ENCODE data around the gene ACBD4.

The ACBD4 gene

DNA sequence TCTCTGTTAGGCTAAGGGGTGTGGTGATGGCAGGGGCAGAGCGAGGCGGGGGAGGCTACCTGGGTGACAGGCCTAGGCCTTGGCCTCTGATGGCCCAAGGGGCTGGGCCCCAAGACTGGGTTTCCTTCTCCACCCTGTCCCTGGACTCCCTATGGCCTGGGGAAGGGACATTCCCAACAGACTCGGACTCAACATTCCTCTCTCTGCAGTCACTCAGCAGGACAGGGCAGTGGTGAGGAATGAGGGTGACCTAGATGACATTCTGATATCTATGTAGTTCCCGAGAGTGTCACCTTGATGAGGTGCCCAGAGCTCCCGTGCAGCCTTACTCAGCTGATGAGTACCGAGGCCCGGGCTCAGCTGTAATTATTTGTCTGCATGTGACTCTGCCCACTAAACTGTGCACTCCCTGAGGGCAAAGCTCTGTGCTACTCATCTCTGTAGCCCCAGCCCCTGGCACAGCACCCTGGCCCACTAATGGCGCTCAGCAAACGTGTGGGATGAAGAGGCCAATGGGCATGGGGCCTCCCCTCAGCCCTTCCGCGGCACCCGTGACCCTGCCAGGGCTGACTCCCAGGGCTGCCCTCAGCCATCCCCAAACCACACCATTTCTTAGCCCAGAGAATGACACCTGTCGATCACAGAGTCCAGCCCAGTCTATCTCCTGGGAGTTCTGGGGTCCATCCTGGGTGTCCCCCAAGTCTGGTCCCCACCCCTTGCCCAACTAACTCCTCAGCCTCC is 5.4 kb upstream of the ACBD4 start:
- no peaks in the 10 kb centered on the region for H3K79me2 ChIP-seq
- H3K4me1 ChIP-seq: peaks cover 2% of the 10 kb centered on the region
- no peak overlapping the region for H3K9ac ChIP-seq
- no peak overlapping the region for H3K27ac ChIP-seq
- TF ChIP-seq, protein P1, sequence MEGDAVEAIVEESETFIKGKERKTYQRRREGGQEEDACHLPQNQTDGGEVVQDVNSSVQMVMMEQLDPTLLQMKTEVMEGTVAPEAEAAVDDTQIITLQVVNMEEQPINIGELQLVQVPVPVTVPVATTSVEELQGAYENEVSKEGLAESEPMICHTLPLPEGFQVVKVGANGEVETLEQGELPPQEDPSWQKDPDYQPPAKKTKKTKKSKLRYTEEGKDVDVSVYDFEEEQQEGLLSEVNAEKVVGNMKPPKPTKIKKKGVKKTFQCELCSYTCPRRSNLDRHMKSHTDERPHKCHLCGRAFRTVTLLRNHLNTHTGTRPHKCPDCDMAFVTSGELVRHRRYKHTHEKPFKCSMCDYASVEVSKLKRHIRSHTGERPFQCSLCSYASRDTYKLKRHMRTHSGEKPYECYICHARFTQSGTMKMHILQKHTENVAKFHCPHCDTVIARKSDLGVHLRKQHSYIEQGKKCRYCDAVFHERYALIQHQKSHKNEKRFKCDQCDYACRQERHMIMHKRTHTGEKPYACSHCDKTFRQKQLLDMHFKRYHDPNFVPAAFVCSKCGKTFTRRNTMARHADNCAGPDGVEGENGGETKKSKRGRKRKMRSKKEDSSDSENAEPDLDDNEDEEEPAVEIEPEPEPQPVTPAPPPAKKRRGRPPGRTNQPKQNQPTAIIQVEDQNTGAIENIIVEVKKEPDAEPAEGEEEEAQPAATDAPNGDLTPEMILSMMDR (IDR thresholded peaks at IDR 0.05): no peak
- no peak overlapping the region for H3K4me2 ChIP-seq (ENCODE audit: low read length)
- no peaks in the 10 kb centered on the region for H3K27me3 ChIP-seq (ENCODE audit: control insufficient read depth, insufficient read depth, low read length)
- H3K36me3 ChIP-seq (ENCODE audit: control insufficient read depth, insufficient read depth, low read length): no peaks in the 10 kb centered on the region
- H3K4me3 ChIP-seq (ENCODE audit: low read depth, low read length): no peak overlapping the region
- H3K9me3 ChIP-seq (ENCODE audit: control insufficient read depth, low read length): no peaks in the 10 kb centered on the region
- peak overlapping the region; percentile 14 for H2AFZ ChIP-seq

DNA sequence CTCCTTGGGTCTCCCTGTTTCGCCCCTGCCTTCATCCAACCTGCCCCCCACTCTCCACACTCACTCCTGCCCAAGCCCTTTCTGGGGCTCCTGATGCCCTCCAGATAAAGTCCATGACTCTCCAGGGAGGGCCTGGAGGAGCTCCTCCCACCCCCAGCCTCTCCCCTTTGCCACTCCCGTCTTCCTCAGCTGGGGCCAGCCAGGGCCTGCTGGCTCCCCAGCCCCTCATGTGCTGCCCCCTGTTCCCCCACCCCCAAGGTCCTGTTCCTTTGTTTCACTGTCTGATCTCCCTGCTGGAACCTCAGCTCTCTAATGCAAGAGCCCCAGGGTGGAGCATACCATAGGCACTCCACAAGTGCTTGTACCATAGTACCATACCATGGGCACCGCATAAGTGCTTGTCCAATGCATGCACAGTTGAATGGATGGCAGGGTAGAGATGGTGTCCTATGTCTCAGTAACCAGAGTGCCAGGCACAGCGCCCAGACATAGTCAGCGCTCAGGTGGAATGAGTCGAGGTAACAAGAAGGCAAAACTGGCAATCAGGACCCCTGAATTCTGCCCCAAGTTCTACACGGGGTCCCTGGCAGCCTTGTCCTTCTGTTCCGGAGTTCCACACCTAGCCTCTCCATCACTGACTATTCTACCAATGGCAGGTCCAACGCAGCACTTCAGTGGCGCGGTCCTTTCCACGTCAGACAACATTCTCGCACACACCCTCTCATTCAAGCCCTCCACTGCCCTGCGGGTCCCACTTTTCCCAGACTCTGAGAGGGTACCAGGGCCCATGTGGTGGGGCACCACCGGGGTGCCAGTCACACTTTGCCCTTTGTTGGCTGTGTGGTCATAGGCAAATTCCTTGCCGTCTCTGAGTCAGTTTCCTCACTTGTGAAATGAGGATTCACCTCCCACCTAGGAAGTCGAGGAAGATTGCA is 4.5 kb upstream of the ACBD4 start:
- no peak overlapping the region for H3K4me3 ChIP-seq (ENCODE audit: low read depth, low read length)
- H3K36me3 ChIP-seq (ENCODE audit: control insufficient read depth, insufficient read depth, low read length): no peaks in the 10 kb centered on the region
- H3K27me3 ChIP-seq (ENCODE audit: control insufficient read depth, insufficient read depth, low read length): no peaks in the 10 kb centered on the region
- TF ChIP-seq, protein P1 (IDR thresholded peaks at IDR 0.05): no peak
- no peaks in the 10 kb centered on the region for H3K9me3 ChIP-seq (ENCODE audit: control insufficient read depth, low read length)
- H3K9ac ChIP-seq: no peak overlapping the region
- H3K79me2 ChIP-seq: no peaks in the 10 kb centered on the region
- no peak overlapping the region for H3K4me2 ChIP-seq (ENCODE audit: low read length)
- H3K27ac ChIP-seq: no peak overlapping the region
- peaks cover 2% of the 10 kb centered on the region for H3K4me1 ChIP-seq
- H2AFZ ChIP-seq: no peak overlapping the region

DNA sequence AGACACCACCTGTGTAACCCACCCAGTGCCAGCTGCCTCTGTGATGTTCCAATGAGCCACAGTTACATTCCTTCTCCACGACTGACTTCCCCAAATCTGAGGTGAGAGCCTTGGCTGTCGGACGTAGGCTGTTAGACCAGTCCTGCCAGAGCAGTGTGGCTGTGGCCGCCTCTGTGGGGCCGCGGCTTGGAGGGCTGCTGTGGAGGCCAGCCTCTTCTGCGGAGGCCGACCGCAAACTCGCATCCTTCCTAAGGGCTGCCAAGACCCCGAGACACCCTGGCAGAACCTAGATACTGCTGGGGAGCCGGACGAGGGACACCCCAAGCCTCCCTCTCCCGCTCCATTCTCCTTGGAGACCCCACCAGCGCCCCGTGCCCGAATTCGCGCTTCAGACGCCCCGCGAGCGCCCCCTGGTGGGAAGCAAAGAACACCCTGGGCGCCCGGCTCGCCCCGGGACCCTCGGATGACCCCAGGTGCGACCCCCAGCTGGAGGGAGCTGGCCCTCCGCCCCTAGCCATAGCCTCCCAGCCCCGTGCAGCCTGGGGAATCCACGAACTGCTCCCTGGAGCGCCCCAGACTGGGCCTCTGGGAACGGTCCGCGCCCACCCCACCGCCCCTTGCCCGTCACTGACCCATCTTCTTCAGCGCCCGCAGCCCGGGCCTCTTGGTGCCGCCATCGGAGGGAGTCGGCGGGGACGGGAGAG is 3.7 kb upstream of the ACBD4 start:
- TF ChIP-seq, protein P1 (IDR thresholded peaks at IDR 0.05): peak; percentile 79
- H3K9me3 ChIP-seq (ENCODE audit: control insufficient read depth, low read length): no peaks in the 10 kb centered on the region
- peak overlapping the region; percentile 91 for H2AFZ ChIP-seq
- peak overlapping the region; percentile 58 for H3K4me3 ChIP-seq (ENCODE audit: low read depth, low read length)
- H3K27ac ChIP-seq: no peak overlapping the region
- H3K27me3 ChIP-seq (ENCODE audit: control insufficient read depth, insufficient read depth, low read length): no peaks in the 10 kb centered on the region
- no peaks in the 10 kb centered on the region for H3K79me2 ChIP-seq
- H3K4me1 ChIP-seq: peaks cover 8% of the 10 kb centered on the region
- H3K36me3 ChIP-seq (ENCODE audit: control insufficient read depth, insufficient read depth, low read length): no peaks in the 10 kb centered on the region
- H3K4me2 ChIP-seq (ENCODE audit: low read length): peak overlapping the region; percentile 96
- no peak overlapping the region for H3K9ac ChIP-seq

DNA sequence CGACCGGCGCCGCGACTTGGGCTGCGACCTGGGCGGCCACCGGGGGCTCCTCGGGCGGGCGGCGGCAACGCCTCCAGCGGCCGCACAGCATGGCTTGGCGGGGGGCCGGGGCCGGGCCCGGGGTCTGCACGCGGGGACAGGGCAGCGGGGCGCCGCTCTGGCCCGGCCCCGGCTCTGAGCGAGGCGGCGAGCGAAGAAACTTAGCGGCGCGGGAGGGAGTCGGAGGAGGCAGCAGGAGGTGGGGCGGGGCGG is 3.2 kb upstream of the ACBD4 start, which contains the start of gene PLCD3:
Gene PLCD3 (minus strand): TSS at position 196 of the 252 bp plus-strand sequence. CDS start 105 bp downstream, at position 91.
- TF ChIP-seq, protein P1 (IDR thresholded peaks at IDR 0.05): no peak

More for the DNA sequence above, 3.2 kb upstream of the ACBD4 start, which contains the start of gene PLCD3:
- Histone ChIP-seq H3K4me2 (ENCODE audit: low read length) (peak within 1 kb of the TSS; percentile 100), H3K36me3 (ENCODE audit: control insufficient read depth, insufficient read depth, low read length) (no peaks in the 10 kb centered on the region), H3K27me3 (ENCODE audit: control insufficient read depth, insufficient read depth, low read length) (no peaks in the 10 kb centered on the region), H3K9ac (peak within 1 kb of the TSS; percentile 71), H2AFZ (peak within 1 kb of the TSS; percentile 98), H3K9me3 (ENCODE audit: control insufficient read depth, low read length) (no peaks in the 10 kb centered on the region), H3K27ac (peak within 1 kb of the TSS; percentile 96), H3K4me1 (peaks cover 10% of the 10 kb centered on the region), H3K4me3 (ENCODE audit: low read depth, low read length) (peak within 1 kb of the TSS; percentile 91), H3K79me2 (no peaks in the 10 kb centered on the region)

Measured in parathyroid adenoma (tissue), 2 donors.